ENCODE measurements around the gene CHID1.

- TF ChIP-seq FOXM1 (IDR thresholded peaks at IDR 0.05; ENCODE audit: borderline replicate concordance, low read depth) (no peak), REST (IDR thresholded peaks at IDR 0.05; ENCODE audit: low read depth) (no peak), MAX (IDR thresholded peaks at IDR 0.05) (no peak), EGR1 (IDR thresholded peaks at IDR 0.05) (no peak), EP300 (IDR thresholded peaks at IDR 0.05; ENCODE audit: borderline replicate concordance) (no peak), NFIC (IDR thresholded peaks at IDR 0.05) (no peak), TAF1 (IDR thresholded peaks at IDR 0.05; ENCODE audit: low read depth) (no peak), TEAD4 (IDR thresholded peaks at IDR 0.05) (no peak), USF1 (IDR thresholded peaks at IDR 0.05) (no peak), TCF12 (IDR thresholded peaks at IDR 0.05; ENCODE audit: low read depth) (no peak), CREB1 (IDR thresholded peaks at IDR 0.05; ENCODE audit: low read depth) (no peak), CEBPB (IDR thresholded peaks at IDR 0.05) (no peak)
These were observed 42.9 kb upstream of the CHID1 start for GRCh38 chr11:953512-953911.
